Liver (tissue), 9 donors: ENCODE results near the gene CHTOP. TPM values are rescaled to one million over a fixed set of nuclear protein-coding genes. Genes with fewer than 3 reads are reported as not detected.

Experiments used
- DNase-seq: peaks from one replicate; pipeline ENCODE4 v3.0.0-alpha.2; 2017; ENCODE audit warnings: low spot score
- H3K27ac ChIP-seq, 2 donors: one replicate each; pipeline ENCODE4 v1.7.0; 2013; ENCODE audit warnings: inconsistent platforms in 2 of 2, low read length in 2 of 2, control low read depth in 1 of 2, low read depth in 1 of 2, mild to moderate bottlenecking in 1 of 2
- H3K27me3 ChIP-seq, 4 donors: one replicate each; pipeline versions ENCODE4 v1.6.1 to v1.7.0; 2013; ENCODE audit warnings: low read length in 3 of 4, inconsistent platforms in 1 of 4, mild to moderate bottlenecking in 1 of 4, moderate library complexity in 1 of 4; ENCODE audit not compliant: control insufficient read depth in 4 of 4, insufficient read depth in 4 of 4
- H3K36me3 ChIP-seq, 4 donors: one replicate each; pipeline versions ENCODE4 v1.6.1 to v1.7.0; 2013; ENCODE audit warnings: low read length in 3 of 4, mild to moderate bottlenecking in 3 of 4, low read depth in 1 of 4, moderate library complexity in 1 of 4; ENCODE audit not compliant: control insufficient read depth in 4 of 4, insufficient read depth in 3 of 4
- H3K4me1 ChIP-seq, 4 donors: one replicate each; pipeline versions ENCODE4 v1.6.1 to v1.7.0; 2013; ENCODE audit warnings: low read length in 3 of 4, mild to moderate bottlenecking in 3 of 4, moderate library complexity in 1 of 4; ENCODE audit not compliant: control insufficient read depth in 4 of 4, insufficient read depth in 4 of 4
- H3K4me3 ChIP-seq, 3 donors: one replicate each; pipeline versions ENCODE4 v1.6.1 to v1.7.0; 2013; ENCODE audit warnings: low read length in 3 of 3, control low read depth in 1 of 3, low read depth in 1 of 3, mild to moderate bottlenecking in 1 of 3
- H3K9ac ChIP-seq, 2 donors: one replicate each; pipeline ENCODE4 v1.7.0; 2013; ENCODE audit warnings: low read length in 2 of 2, mild to moderate bottlenecking in 2 of 2, moderate library complexity in 2 of 2, control low read depth in 1 of 2, low read depth in 1 of 2
- H3K9me3 ChIP-seq, 4 donors: one replicate each; pipeline versions ENCODE4 v1.6.1 to v1.7.0; 2013; ENCODE audit warnings: low read length in 3 of 4; ENCODE audit not compliant: control insufficient read depth in 4 of 4
- ATF3 ChIP-seq: IDR thresholded peaks from 2 replicates; pipeline ENCODE4 v1.6.1; 2016; ENCODE audit warnings: antibody characterized with exemption
- CTCF ChIP-seq: fragments of 150-350 bp; IDR thresholded peaks from 2 replicates; pipeline ENCODE4 v1.5.1; 2017; ENCODE audit warnings: improper control_type of control experiment, low read depth, low read length; ENCODE audit not compliant: missing input control
- EGR1 ChIP-seq, 2 donors: IDR thresholded peaks; 2 replicates each; pipeline ENCODE4 v1.6.1; 2016 to 2018; ENCODE audit warnings: antibody characterized with exemption in 2 of 2, low read depth in 2 of 2
- FOXA1 ChIP-seq: IDR thresholded peaks from 2 replicates; pipeline ENCODE4 v1.6.1; 2016; ENCODE audit warnings: antibody characterized with exemption
- FOXA2 ChIP-seq: IDR thresholded peaks from 2 replicates; pipeline ENCODE4 v1.6.1; 2016; ENCODE audit warnings: antibody characterized with exemption
- GABPA ChIP-seq, 2 donors: IDR thresholded peaks in 1 of 2; conservative IDR thresholded peaks in 1 of 2; 2 replicates each; pipeline ENCODE4 v1.6.1; 2016; ENCODE audit warnings: antibody characterized with exemption in 2 of 2, mild to moderate bottlenecking in 1 of 2, moderate library complexity in 1 of 2
- HNF4A ChIP-seq, 2 donors: conservative IDR thresholded peaks; 2 replicates each; pipeline ENCODE4 v1.6.1; 2016; ENCODE audit warnings: antibody characterized with exemption in 2 of 2, mild to moderate bottlenecking in 2 of 2
- HNF4G ChIP-seq: IDR thresholded peaks from 2 replicates; pipeline ENCODE4 v1.6.1; 2016; ENCODE audit warnings: antibody characterized with exemption
- JUND ChIP-seq, 2 donors: IDR thresholded peaks; 2 replicates each; pipeline ENCODE4 v1.6.1; 2016; ENCODE audit warnings: antibody characterized with exemption in 2 of 2
- MAX ChIP-seq: IDR thresholded peaks from 2 replicates; pipeline ENCODE4 v1.6.1; 2016; ENCODE audit warnings: antibody characterized with exemption
- NR2F2 ChIP-seq: IDR thresholded peaks from 2 replicates; pipeline ENCODE4 v1.6.1; 2016; ENCODE audit warnings: antibody characterized with exemption
- RAD21 ChIP-seq, 2 donors: IDR thresholded peaks; 2 replicates each; pipeline ENCODE4 v1.6.1; 2016; ENCODE audit warnings: antibody characterized with exemption in 2 of 2, mild to moderate bottlenecking in 2 of 2
- REST ChIP-seq: IDR thresholded peaks from 2 replicates; pipeline ENCODE4 v1.6.1; 2016; ENCODE audit warnings: antibody characterized with exemption, mild to moderate bottlenecking
- RXRA ChIP-seq, 2 donors: IDR thresholded peaks; 2 replicates each; pipeline ENCODE4 v1.6.1; 2017 to 2018; ENCODE audit warnings: antibody characterized with exemption in 2 of 2, mild to moderate bottlenecking in 1 of 2
- SP1 ChIP-seq: IDR thresholded peaks from 2 replicates; pipeline ENCODE4 v1.6.1; 2018; ENCODE audit warnings: antibody characterized with exemption, mild to moderate bottlenecking
- TAF1 ChIP-seq: conservative IDR thresholded peaks from 2 replicates; pipeline ENCODE4 v1.6.1; 2016; ENCODE audit warnings: antibody characterized with exemption, mild to moderate bottlenecking
- YY1 ChIP-seq: IDR thresholded peaks from 2 replicates; pipeline ENCODE4 v1.6.1; 2016; ENCODE audit warnings: antibody characterized with exemption, mild to moderate bottlenecking
- ZBTB33 ChIP-seq: IDR thresholded peaks from 2 replicates; pipeline ENCODE4 v1.6.1; 2016; ENCODE audit warnings: antibody characterized with exemption
- WGBS: extraction: QIAGEN DNeasy Blood & Tissue Kit; methylation state at CpG from one replicate; pipeline ENCODE4 v1.1.7; 2013; 5-methylcytosine and 5-hydroxymethylcytosine counted together
- polyA plus RNA-seq, 2 donors: library from polyadenylated mRNA; stranded (reverse) in 1 of 2; unstranded in 1 of 2; fragments of 200-250 nt in 1 of 2; fragments of >200 nt in 1 of 2; fragmentation: Nextera tagmentation in 1 of 2; extraction: Ambion mirVana in 1 of 2; gene quantifications; one replicate each; pipeline versions ENCODE4 v1.2.1 to v1.2.3, GENCODE V29; 2013 to 2015
- total RNA-seq, 2 donors: library from RNA; depleted of rRNA; stranded (reverse); fragments of >200 nt; gene quantifications; one replicate each; pipeline ENCODE4 v1.2.3, GENCODE V29; 2014
- donor health status: healthy.
- donor health status: healthy.
- donor health status: healthy.
- donor health status: healthy.
- donor health status: healthy.

The CHTOP gene
- total and polyA plus RNA-seq, 4 donors = 16.4 to 30.9 (median 24.3) TPM

GRCh38 chr1:153673511-153673910, 39.6 kb downstream of the CHTOP start:
- WGBS = 98% methylated on average over 2 of the region's 2 CpGs
- Histone ChIP-seq H3K4me3 (no peak overlapping the region), H3K9ac (no peak overlapping the region), H3K4me1 (peaks cover 7 to 29% (median 24%) of the 10 kb centered on the region in 4 donors), H3K9me3 (no peaks in the 10 kb centered on the region), H3K27me3 (no peaks in the 10 kb centered on the region), H3K36me3 (peaks cover 0 to 2% (median under 1%) of the 10 kb centered on the region in 4 donors), H3K27ac (no peak overlapping the region)
- TF ChIP-seq MAX (no peak), REST (no peak), YY1 (no peak), FOXA1 (no peak), TAF1 (no peak), ZBTB33 (no peak), RAD21 (IDR thresholded peaks at IDR 0.05) (no peak), FOXA2 (no peak), GABPA (IDR thresholded peaks at IDR 0.05 in 1 of 2, conservative IDR thresholded peaks at IDR 0.05 in 1 of 2) (no peak), HNF4G (no peak), HNF4A (conservative IDR thresholded peaks at IDR 0.05) (no peak), CTCF (no peak), RXRA (IDR thresholded peaks at IDR 0.05) (no peak), JUND (IDR thresholded peaks at IDR 0.05) (no peak), EGR1 (IDR thresholded peaks at IDR 0.05; ENCODE audit: low read depth in 2 of 2) (no peak), ATF3 (no peak), NR2F2 (no peak), SP1 (no peak)
- DNase-seq = no peak
